Natural killer cell (primary cell): ENCODE measurements around the gene IL17RB. TPM values are rescaled to one million over a fixed set of nuclear protein-coding genes. Genes with fewer than 3 reads are reported as not detected.

ENCODE experiments used
- ATAC-seq, 3 donors: fragments of 150-1000 bp in 2 of 3; fragments of 200-7000 bp in 1 of 3; cut with Tn5 transposase; 1 replicate in 1 of 3; 2 replicates in 2 of 3; pipeline ENCODE4 v1.10.0; 2021; ENCODE audit warnings: mild to moderate bottlenecking in 2 of 3, moderate library complexity in 2 of 3
- DNase-seq, 2 donors: peaks; one replicate each; pipeline versions ENCODE4 v3.0.0 to v3.0.0-alpha.2; 2013 to 2021; ENCODE audit warnings: mixed read lengths in 1 of 2
- H3K27ac ChIP-seq: one replicate; pipeline ENCODE4 v1.5.1; 2013; ENCODE audit warnings: mild to moderate bottlenecking, low read length
- H3K27me3 ChIP-seq: one replicate; pipeline ENCODE4 v1.6.1; 2013; ENCODE audit warnings: low read length; ENCODE audit not compliant: control insufficient read depth, insufficient read depth
- H3K36me3 ChIP-seq: one replicate; pipeline ENCODE4 v1.6.1; 2013; ENCODE audit warnings: low read length; ENCODE audit not compliant: control insufficient read depth, insufficient read depth
- H3K4me1 ChIP-seq: one replicate; pipeline ENCODE4 v1.6.1; 2013; ENCODE audit warnings: low read length; ENCODE audit not compliant: control insufficient read depth, insufficient read depth
- H3K4me3 ChIP-seq: one replicate; pipeline ENCODE4 v1.5.1; 2013; ENCODE audit warnings: low read length
- H3K9me3 ChIP-seq: one replicate; pipeline ENCODE4 v1.6.1; 2013; ENCODE audit warnings: low read length; ENCODE audit not compliant: control insufficient read depth, insufficient read depth
- H3K27ac Mint-ChIP-seq, 2 donors: one replicate each; pipeline ENCODE4 v1.8.0; 2022; ENCODE audit warnings: mild to moderate bottlenecking in 2 of 2, mixed read lengths in 2 of 2, moderate library complexity in 1 of 2
- H3K27me3 Mint-ChIP-seq, 2 donors: one replicate each; pipeline ENCODE4 v1.8.0; 2022; ENCODE audit warnings: low read depth in 2 of 2, mixed read lengths in 2 of 2
- H3K36me3 Mint-ChIP-seq: one replicate; pipeline ENCODE4 v1.8.0; 2022; ENCODE audit warnings: mixed read lengths
- H3K4me1 Mint-ChIP-seq, 2 donors: one replicate each; pipeline ENCODE4 v1.8.0; 2022; ENCODE audit warnings: mixed read lengths in 2 of 2
- H3K4me3 Mint-ChIP-seq: one replicate; pipeline ENCODE4 v1.8.0; 2022; ENCODE audit warnings: mild to moderate bottlenecking, moderate library complexity, mixed read lengths
- H3K9me3 Mint-ChIP-seq, 2 donors: one replicate each; pipeline ENCODE4 v1.8.0; 2022; ENCODE audit warnings: mixed read lengths in 2 of 2
- CTCF ChIP-seq: fragments of 200-600 bp; IDR thresholded peaks from one replicate; pipeline ENCODE4 v1.8.0; 2022; ENCODE audit warnings: antibody characterized with exemption
- WGBS: methylation state at CpG from one replicate; pipeline ENCODE4 v1.1.7; 2013; ENCODE audit warnings: missing lambda C conversion rate; ENCODE audit not compliant: insufficient coverage; 5-methylcytosine and 5-hydroxymethylcytosine counted together
- intact Hi-C: fragments of 100-400 bp; cut with micrococcal nuclease; formaldehyde crosslinking; loops from one replicate; pipeline ENCODE4 v1.14.2; 2022
- total RNA-seq, 4 donors: library from RNA; stranded (reverse); fragments of 120-200 nt in 1 of 4; gene quantifications; one replicate each; pipeline versions ENCODE4 v1.2.3 to v1.2.4, GENCODE V29; 2013 to 2022

IL17RB gene
- total RNA-seq, 3 donors from 2014 or later (not counting 1 experiment from before 2014, with no cell fraction given): 0.25 TPM; not detected in 2

GRCh38 chr3:53808496-53808895, 37.9 kb upstream of the IL17RB start:
- H3K27me3 Mint-ChIP-seq: no peaks in the 10 kb centered on the region
- no peak overlapping the region for H3K4me3 ChIP-seq
- H3K9me3 Mint-ChIP-seq: no peaks in the 10 kb centered on the region

GRCh38 chr3:53809267-53809666, 37.1 kb upstream of the IL17RB start:
- TF ChIP-seq CTCF: no peak
- Histone ChIP-seq H3K4me3 (no peak overlapping the region), H3K36me3 (no peaks in the 10 kb centered on the region), H3K9me3 (no peaks in the 10 kb centered on the region), H3K27ac (no peak overlapping the region), H3K4me1 (no peaks in the 10 kb centered on the region), H3K27me3 (no peaks in the 10 kb centered on the region)
- no peak for ATAC-seq
- no peaks in the 10 kb centered on the region for H3K9me3 Mint-ChIP-seq
- no peak for DNase-seq
- H3K4me1 Mint-ChIP-seq: no peaks in the 10 kb centered on the region
- H3K27me3 Mint-ChIP-seq: no peaks in the 10 kb centered on the region
- no peak overlapping the region for H3K4me3 Mint-ChIP-seq
- WGBS: 88% methylated on average over 12 of the region's 12 CpGs
- H3K36me3 Mint-ChIP-seq: no peaks in the 10 kb centered on the region
- intact Hi-C loops: no loop called here
- H3K27ac Mint-ChIP-seq: no peak overlapping the region

More at GRCh38 chr3:53808496-53808895, 37.9 kb upstream of the IL17RB start:
- H3K36me3 ChIP-seq: no peaks in the 10 kb centered on the region
- H3K4me1 ChIP-seq: no peaks in the 10 kb centered on the region
- H3K4me1 Mint-ChIP-seq: no peaks in the 10 kb centered on the region
- H3K36me3 Mint-ChIP-seq: no peaks in the 10 kb centered on the region
- no peak overlapping the region for H3K4me3 Mint-ChIP-seq
- no peak for TF ChIP-seq CTCF
- no peaks in the 10 kb centered on the region for H3K27me3 ChIP-seq
- no peak overlapping the region for H3K27ac Mint-ChIP-seq
- no peaks in the 10 kb centered on the region for H3K9me3 ChIP-seq
- intact Hi-C loops: no loop called here
- ATAC-seq: no peak
- DNase-seq: no peak
- H3K27ac ChIP-seq: no peak overlapping the region
- WGBS: 95% methylated on average over 13 of the region's 13 CpGs

- Mint-ChIP-seq H3K4me3 (no peak overlapping the region), H3K4me1 (no peaks in the 10 kb centered on the region), H3K9me3 (no peaks in the 10 kb centered on the region), H3K27ac (no peak overlapping the region), H3K36me3 (no peaks in the 10 kb centered on the region), H3K27me3 (no peaks in the 10 kb centered on the region)
- ATAC-seq (no peak), DNase-seq (no peak)
- 92% methylated on average over 28 of the region's 28 CpGs for WGBS
- Histone ChIP-seq H3K36me3 (no peaks in the 10 kb centered on the region), H3K27ac (no peak overlapping the region), H3K27me3 (no peaks in the 10 kb centered on the region), H3K9me3 (no peaks in the 10 kb centered on the region), H3K4me1 (no peaks in the 10 kb centered on the region), H3K4me3 (no peak overlapping the region)
- intact Hi-C loops: no loop called here
- no peak for TF ChIP-seq CTCF
These were observed 36.5 kb upstream of the IL17RB start for GRCh38 chr3:53809764-53810400.
